Ammon's horn (tissue), 1 donor: ENCODE measurements around the gene LRRC57.

Experiments
- DNase-seq: peaks from one replicate; pipeline ENCODE4 v3.0.0-alpha.2; 2016; ENCODE audit warnings: low spot score

Gene LRRC57

GRCh38 chr15:42490671-42491538 is 57.7 kb downstream of the LRRC57 start, which contains the start of gene ZNF106:
TSS of gene ZNF106 (minus strand) at chr15:42491141. CDS start at chr15:42472289, 18,852 bp downstream.
- DNase-seq = peak; percentile 91

GRCh38 chr15:42490291-42490670 is 58.3 kb downstream of the LRRC57 start:
- no peak for DNase-seq
